T-helper 2 cell treated with Interferon-gamma antibody and Interleukin-4, amounts not matched to agents 100 ng/mL and 5 ng/mL, for 36 hours (primary cell): Measurements from ENCODE around the gene FSIP1. TPM values are rescaled to one million over a fixed set of nuclear protein-coding genes. Genes with fewer than 3 reads are reported as not detected.

Experiments used
- intact Hi-C: fragments of 100-400 bp; cut with micrococcal nuclease; formaldehyde crosslinking; loops from one replicate; pipeline ENCODE4 v1.15.1; 2023
- total RNA-seq: library from RNA; stranded (reverse); gene quantifications from 2 replicates; pipeline ENCODE4 v1.2.3, GENCODE V29; 2022

The FSIP1 gene
- total RNA-seq, 1 donor from 2014 or later: 0.32 TPM

DNA sequence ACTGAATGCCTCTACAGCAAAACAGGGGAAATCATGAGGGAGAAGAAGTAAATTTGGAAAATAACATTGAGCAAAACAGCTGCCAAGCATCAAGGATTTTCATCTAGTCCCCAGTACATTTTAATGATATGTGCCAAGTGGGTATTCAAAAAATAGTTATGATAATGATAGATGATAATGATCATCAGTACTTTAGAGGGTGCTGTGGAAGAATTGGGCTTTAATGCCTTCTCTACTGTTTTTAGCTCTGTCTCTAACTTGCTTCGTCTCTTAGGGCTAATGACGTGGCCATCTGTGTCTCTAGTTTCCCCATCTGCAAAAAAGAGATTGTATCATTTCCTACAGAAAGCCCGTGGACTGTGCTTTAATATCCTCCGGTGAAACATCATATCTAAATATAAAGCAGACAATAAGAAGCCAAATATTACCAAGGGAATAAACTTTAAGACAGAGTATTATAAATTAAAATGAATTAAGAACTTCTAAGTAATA is 10.2 kb upstream of the FSIP1 start:
- intact Hi-C loops: no loop called here

- intact Hi-C loops: no loop called here
Observed at GRCh38 chr15:39792025-39792843, 9.6 kb upstream of the FSIP1 start.

DNA sequence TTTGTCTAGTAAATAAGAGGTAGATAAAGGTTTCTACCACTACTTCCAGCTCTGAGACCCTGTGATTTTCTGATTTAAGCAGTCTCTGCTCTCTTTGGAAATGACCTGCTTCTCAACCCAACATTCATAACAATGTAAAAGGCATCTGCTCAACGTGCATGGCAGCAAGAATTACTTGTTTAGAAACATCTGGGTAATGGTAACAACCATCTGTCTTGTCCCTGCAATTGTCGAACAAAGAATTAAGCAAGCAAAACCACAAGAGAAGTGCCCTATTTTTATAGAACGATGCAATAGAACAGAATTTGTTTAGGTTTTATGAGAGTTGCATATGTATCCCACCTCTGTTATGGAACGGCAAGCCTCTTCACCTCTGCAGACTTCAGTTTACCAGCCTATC is 7.1 kb upstream of the FSIP1 start:
- intact Hi-C loops: loop anchor here (5.0 kb wide), 1 partner anchor 428 kb away; no protein-coding TSS in a partner anchor

GRCh38 chr15:39788800-39789565 is 6.3 kb upstream of the FSIP1 start:
- intact Hi-C loops: loop anchor here (5.0 kb wide), 1 partner anchor 428 kb away; no protein-coding TSS in a partner anchor

- intact Hi-C loops: loop anchor here (5.0 kb wide), 1 partner anchor 429 kb away; no protein-coding TSS in a partner anchor
Observed at GRCh38 chr15:39788108-39788507, 5.5 kb upstream of the FSIP1 start.

DNA sequence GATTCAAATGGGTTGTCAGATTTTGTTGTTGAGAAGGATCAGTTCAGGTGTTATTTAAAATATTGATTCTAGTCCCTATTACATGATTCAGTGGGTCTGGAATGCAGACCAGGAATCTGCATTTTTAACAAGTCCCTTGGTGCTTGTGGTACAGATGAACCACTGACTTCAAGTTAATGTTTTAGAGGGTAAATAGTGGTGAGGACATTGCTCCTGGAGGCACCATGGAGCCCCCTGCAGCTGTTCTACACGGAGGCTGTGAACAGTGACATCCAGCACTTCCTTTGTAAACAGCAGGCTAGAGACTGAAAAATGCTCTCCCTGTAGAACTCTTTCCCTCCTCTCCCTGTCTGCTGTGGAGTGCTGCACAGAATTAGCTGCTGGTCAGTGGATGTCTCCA is 4.8 kb upstream of the FSIP1 start:
- intact Hi-C loops: loop anchor here (2.0 to 5.0 kb wide), 2 partner anchors 251 to 430 kb away; partner anchors contain the start of gene SRP14

GRCh38 chr15:39786447-39787056 is 3.9 kb upstream of the FSIP1 start:
- intact Hi-C loops: loop anchor here (1.0 to 5.0 kb wide), 3 partner anchors 89 to 431 kb away; partner anchors contain the start of gene SRP14

DNA sequence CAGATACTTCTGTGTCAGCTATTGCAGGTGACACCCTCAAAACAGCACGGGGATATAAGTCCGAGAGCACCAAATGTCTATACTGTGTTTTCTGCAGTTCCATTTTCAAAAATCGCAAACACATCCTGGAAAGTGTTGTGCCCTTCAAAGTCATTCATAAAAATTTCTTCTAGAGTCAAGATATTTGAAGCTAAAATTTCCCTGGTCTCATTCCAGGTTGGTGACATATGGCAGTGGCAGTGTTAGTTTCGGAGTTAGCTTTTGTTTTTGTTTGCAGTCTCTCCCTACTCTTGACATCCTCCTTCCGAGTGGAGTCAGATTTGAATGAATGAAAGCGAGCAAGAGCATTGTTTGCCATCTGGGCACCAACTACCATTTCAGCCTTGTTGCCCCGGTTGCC is 3.2 kb upstream of the FSIP1 start:
- intact Hi-C loops: loop anchor here (1.0 to 5.0 kb wide), 3 partner anchors 89 to 431 kb away; partner anchors contain the start of gene SRP14

- intact Hi-C loops: loop anchor here (5.0 kb wide), 1 partner anchor 432 kb away; no protein-coding TSS in a partner anchor
Observed at GRCh38 chr15:39785139-39785538, 2.5 kb upstream of the FSIP1 start.

DNA sequence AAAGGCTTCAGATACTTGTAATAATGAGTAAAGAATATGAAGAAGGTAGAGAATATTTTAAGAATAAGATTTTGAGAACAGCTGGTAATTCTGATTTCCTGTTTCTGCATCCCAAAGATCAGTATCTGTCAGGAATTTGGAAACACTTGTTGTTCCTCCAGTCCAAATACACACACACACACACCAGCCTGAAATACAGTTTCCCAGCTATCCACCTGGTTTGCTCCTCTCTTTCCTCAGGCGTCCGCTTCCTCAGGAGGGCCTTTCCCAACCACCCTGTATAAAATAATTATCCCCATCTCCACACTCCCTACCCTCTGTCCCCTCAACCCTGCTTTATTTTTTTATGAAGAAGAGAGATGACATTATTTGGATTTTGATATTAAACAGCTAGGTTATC is 2.0 kb upstream of the FSIP1 start:
- intact Hi-C loops: loop anchor here (5.0 kb wide), 2 partner anchors 433 to 1232 kb away; no protein-coding TSS in a partner anchor

- intact Hi-C loops: loop anchor here (5.0 kb wide), 1 partner anchor 1232 kb away; no protein-coding TSS in a partner anchor
Observed at GRCh38 chr15:39784125-39784524, 1.5 kb upstream of the FSIP1 start.

- intact Hi-C loops: loop anchor here (2.0 to 5.0 kb wide), 6 partner anchors 149 to 1231 kb away; partner anchors contain the start of gene BUB1B
Observed at GRCh38 chr15:39783244-39783820, 691 bp upstream of the FSIP1 start.

- intact Hi-C loops: loop anchor here (2.0 to 5.0 kb wide), 6 partner anchors 151 to 1230 kb away; partner anchors contain the start of gene BUB1B
Observed at GRCh38 chr15:39781967-39782302, 706 bp downstream of the FSIP1 start.

- intact Hi-C loops: loop anchor here (5.0 kb wide), 1 partner anchor 1229 kb away; no protein-coding TSS in a partner anchor
Observed at GRCh38 chr15:39781147-39781966, 1.3 kb downstream of the FSIP1 start.

GRCh38 chr15:39778021-39778420 is 4.6 kb downstream of the FSIP1 start:
- intact Hi-C loops: no loop called here

DNA sequence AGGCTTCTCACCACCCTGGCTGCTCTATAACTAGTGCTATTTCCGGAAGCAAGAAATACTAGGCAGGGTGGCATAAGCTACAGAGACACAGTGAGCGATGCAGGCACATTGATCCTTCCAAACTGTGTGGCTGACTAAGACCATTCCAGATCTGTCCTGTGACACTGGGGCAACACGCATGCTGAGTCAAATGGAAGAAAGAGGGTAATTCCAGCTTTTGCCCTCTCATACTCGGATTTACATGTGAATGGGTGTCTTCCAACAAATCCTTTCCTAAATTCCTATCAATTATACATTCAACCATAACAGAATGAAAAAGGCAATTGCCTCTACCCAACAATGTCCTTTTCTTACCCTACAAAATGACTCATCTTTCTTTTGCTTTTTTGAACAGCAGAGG is 5.1 kb downstream of the FSIP1 start:
- intact Hi-C loops: no loop called here

DNA sequence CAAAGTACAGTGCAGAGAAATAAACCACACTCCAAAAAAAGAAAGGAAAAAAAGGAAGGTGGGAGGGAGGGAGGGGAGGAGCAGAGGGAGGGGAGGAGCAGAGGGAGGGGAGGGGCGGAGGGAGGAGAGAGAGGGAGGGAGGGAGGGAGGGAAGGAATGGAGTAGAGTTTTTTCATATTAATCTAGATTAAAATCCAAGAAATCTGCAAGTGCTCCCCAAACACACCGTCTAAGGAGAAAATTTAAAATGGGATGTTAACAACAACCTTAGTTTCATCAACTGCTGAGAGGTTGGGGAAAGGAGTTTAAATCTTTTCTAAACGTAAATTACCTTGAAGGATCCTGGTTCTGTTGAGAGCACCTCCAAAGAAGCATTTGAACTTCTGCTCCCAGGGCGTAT is 6.6 kb downstream of the FSIP1 start:
- intact Hi-C loops: no loop called here

GRCh38 chr15:39774688-39775267 is 7.9 kb downstream of the FSIP1 start:
- intact Hi-C loops: no loop called here
